ENCODE results near the gene AURKB.

Gene AURKB

GRCh38 chr17:8226536-8227237, 16.3 kb upstream of the AURKB start:
- no peaks in the 10 kb centered on the region for H3K9me3 ChIP-seq (ENCODE audit: control insufficient read depth in 5 of 5, low read length in 5 of 5)
- H3K4me1 ChIP-seq (ENCODE audit: control insufficient read depth in 5 of 5, insufficient read depth in 5 of 5, low read length in 5 of 5): peaks cover 10 to 40% (median 31%) of the 10 kb centered on the region in 5 donors
- peak overlapping the region; percentile 78 for H3K27ac ChIP-seq (ENCODE audit: low read depth, low read length)
- H3K4me3 ChIP-seq (ENCODE audit: low read depth in 1 of 5, low read length in 5 of 5): peak overlapping the region; percentile 32 to 75 (median 51)
- peaks cover 3 to 44% (median 42%) of the 10 kb centered on the region in 5 donors for H3K36me3 ChIP-seq (ENCODE audit: control insufficient read depth in 5 of 5, insufficient read depth in 5 of 5, low read length in 5 of 5)
- H3K9ac ChIP-seq (ENCODE audit: low read length in 5 of 5): peak overlapping the region in 4 of 5 donors; percentile 26 to 65 (median 36)
- H3K27me3 ChIP-seq (ENCODE audit: control insufficient read depth in 5 of 5, insufficient read depth in 4 of 5, low read length in 5 of 5): peaks cover 0 to 4% (median 0%) of the 10 kb centered on the region in 5 donors

- H3K36me3 ChIP-seq (ENCODE audit: control insufficient read depth in 5 of 5, insufficient read depth in 5 of 5, low read length in 5 of 5): peaks cover 3 to 36% (median 35%) of the 10 kb centered on the region in 5 donors
- H3K9ac ChIP-seq (ENCODE audit: low read length in 5 of 5): peak overlapping the region in 1 of 5 donors; percentile 27
- H3K27ac ChIP-seq (ENCODE audit: low read depth, low read length): peak overlapping the region; percentile 78
- H3K27me3 ChIP-seq (ENCODE audit: control insufficient read depth in 5 of 5, insufficient read depth in 4 of 5, low read length in 5 of 5): peaks cover 0 to 4% (median 0%) of the 10 kb centered on the region in 5 donors
- peak overlapping the region in 4 of 5 donors; percentile 32 to 75 (median 55) for H3K4me3 ChIP-seq (ENCODE audit: low read depth in 1 of 5, low read length in 5 of 5)
- H3K4me1 ChIP-seq (ENCODE audit: control insufficient read depth in 5 of 5, insufficient read depth in 5 of 5, low read length in 5 of 5): peaks cover 10 to 46% (median 32%) of the 10 kb centered on the region in 5 donors
- H3K9me3 ChIP-seq (ENCODE audit: control insufficient read depth in 5 of 5, low read length in 5 of 5): no peaks in the 10 kb centered on the region
Measured at GRCh38 chr17:8225813-8226535, 15.6 kb upstream of the AURKB start.

GRCh38 chr17:8224891-8225812, 14.8 kb upstream of the AURKB start:
- Histone ChIP-seq H3K27me3 (ENCODE audit: control insufficient read depth in 5 of 5, insufficient read depth in 4 of 5, low read length in 5 of 5) (peaks cover 0 to 4% (median 0%) of the 10 kb centered on the region in 5 donors), H3K4me3 (ENCODE audit: low read depth in 1 of 5, low read length in 5 of 5) (no peak overlapping the region), H3K36me3 (ENCODE audit: control insufficient read depth in 5 of 5, insufficient read depth in 5 of 5, low read length in 5 of 5) (peaks cover 0 to 28% (median 28%) of the 10 kb centered on the region in 5 donors), H3K4me1 (ENCODE audit: control insufficient read depth in 5 of 5, insufficient read depth in 5 of 5, low read length in 5 of 5) (peaks cover 10 to 51% (median 37%) of the 10 kb centered on the region in 5 donors), H3K9me3 (ENCODE audit: control insufficient read depth in 5 of 5, low read length in 5 of 5) (no peaks in the 10 kb centered on the region), H3K9ac (ENCODE audit: low read length in 5 of 5) (no peak overlapping the region), H3K27ac (ENCODE audit: low read depth, low read length) (no peak overlapping the region)

- H3K27me3 ChIP-seq (ENCODE audit: control insufficient read depth in 5 of 5, insufficient read depth in 4 of 5, low read length in 5 of 5): peaks cover 0 to 4% (median 0%) of the 10 kb centered on the region in 5 donors
- H3K4me3 ChIP-seq (ENCODE audit: low read depth in 1 of 5, low read length in 5 of 5): peak overlapping the region; percentile 77 to 98 (median 86)
- peaks cover 0 to 12% (median 11%) of the 10 kb centered on the region in 5 donors for H3K36me3 ChIP-seq (ENCODE audit: control insufficient read depth in 5 of 5, insufficient read depth in 5 of 5, low read length in 5 of 5)
- peaks cover 10 to 52% (median 38%) of the 10 kb centered on the region in 5 donors for H3K4me1 ChIP-seq (ENCODE audit: control insufficient read depth in 5 of 5, insufficient read depth in 5 of 5, low read length in 5 of 5)
- peak overlapping the region; percentile 97 for H3K27ac ChIP-seq (ENCODE audit: low read depth, low read length)
- no peaks in the 10 kb centered on the region for H3K9me3 ChIP-seq (ENCODE audit: control insufficient read depth in 5 of 5, low read length in 5 of 5)
- peak overlapping the region; percentile 61 to 92 (median 78) for H3K9ac ChIP-seq (ENCODE audit: low read length in 5 of 5)
Measured at GRCh38 chr17:8223356-8224126, 13.2 kb upstream of the AURKB start.

GRCh38 chr17:8222630-8223355, 12.4 kb upstream of the AURKB start:
- Histone ChIP-seq H3K4me1 (ENCODE audit: control insufficient read depth in 5 of 5, insufficient read depth in 5 of 5, low read length in 5 of 5) (peaks cover 10 to 52% (median 38%) of the 10 kb centered on the region in 5 donors), H3K27ac (ENCODE audit: low read depth, low read length) (peak overlapping the region; percentile 97), H3K9me3 (ENCODE audit: control insufficient read depth in 5 of 5, low read length in 5 of 5) (no peaks in the 10 kb centered on the region)

GRCh38 chr17:8222380-8222629, 11.9 kb upstream of the AURKB start:
- H3K4me3 ChIP-seq (ENCODE audit: low read depth in 1 of 5, low read length in 5 of 5): peak overlapping the region; percentile 77 to 95 (median 86)
- H3K4me1 ChIP-seq (ENCODE audit: control insufficient read depth in 5 of 5, insufficient read depth in 5 of 5, low read length in 5 of 5): peaks cover 10 to 51% (median 37%) of the 10 kb centered on the region in 5 donors
- H3K9ac ChIP-seq (ENCODE audit: low read length in 5 of 5): peak overlapping the region; percentile 61 to 92 (median 78)
- peaks cover 0 to 4% (median 0%) of the 10 kb centered on the region in 5 donors for H3K27me3 ChIP-seq (ENCODE audit: control insufficient read depth in 5 of 5, insufficient read depth in 4 of 5, low read length in 5 of 5)
- no peaks in the 10 kb centered on the region for H3K36me3 ChIP-seq (ENCODE audit: control insufficient read depth in 5 of 5, insufficient read depth in 5 of 5, low read length in 5 of 5)
- no peaks in the 10 kb centered on the region for H3K9me3 ChIP-seq (ENCODE audit: control insufficient read depth in 5 of 5, low read length in 5 of 5)
- peak overlapping the region; percentile 97 for H3K27ac ChIP-seq (ENCODE audit: low read depth, low read length)

More at GRCh38 chr17:8222630-8223355, 12.4 kb upstream of the AURKB start:
- Histone ChIP-seq H3K27me3 (ENCODE audit: control insufficient read depth in 5 of 5, insufficient read depth in 4 of 5, low read length in 5 of 5) (peaks cover 0 to 4% (median 0%) of the 10 kb centered on the region in 5 donors), H3K4me3 (ENCODE audit: low read depth in 1 of 5, low read length in 5 of 5) (peak overlapping the region; percentile 77 to 98 (median 86)), H3K36me3 (ENCODE audit: control insufficient read depth in 5 of 5, insufficient read depth in 5 of 5, low read length in 5 of 5) (peaks cover 0 to 5% (median 4%) of the 10 kb centered on the region in 5 donors), H3K9ac (ENCODE audit: low read length in 5 of 5) (peak overlapping the region; percentile 61 to 92 (median 78))

- Histone ChIP-seq H3K27ac (ENCODE audit: low read depth, low read length) (peak overlapping the region; percentile 97), H3K4me3 (ENCODE audit: low read depth in 1 of 5, low read length in 5 of 5) (peak overlapping the region; percentile 77 to 95 (median 86)), H3K9me3 (ENCODE audit: control insufficient read depth in 5 of 5, low read length in 5 of 5) (no peaks in the 10 kb centered on the region), H3K36me3 (ENCODE audit: control insufficient read depth in 5 of 5, insufficient read depth in 5 of 5, low read length in 5 of 5) (no peaks in the 10 kb centered on the region), H3K9ac (ENCODE audit: low read length in 5 of 5) (peak overlapping the region; percentile 77 to 92 (median 82)), H3K27me3 (ENCODE audit: control insufficient read depth in 5 of 5, insufficient read depth in 4 of 5, low read length in 5 of 5) (peaks cover 0 to 4% (median 0%) of the 10 kb centered on the region in 5 donors), H3K4me1 (ENCODE audit: control insufficient read depth in 5 of 5, insufficient read depth in 5 of 5, low read length in 5 of 5) (peaks cover 10 to 46% (median 32%) of the 10 kb centered on the region in 5 donors)
Measured at GRCh38 chr17:8221663-8222379, 11.4 kb upstream of the AURKB start.

GRCh38 chr17:8220783-8221662, 10.6 kb upstream of the AURKB start:
- Histone ChIP-seq H3K27ac (ENCODE audit: low read depth, low read length) (peak overlapping the region; percentile 97), H3K4me1 (ENCODE audit: control insufficient read depth in 5 of 5, insufficient read depth in 5 of 5, low read length in 5 of 5) (peaks cover 10 to 38% (median 30%) of the 10 kb centered on the region in 5 donors), H3K9me3 (ENCODE audit: control insufficient read depth in 5 of 5, low read length in 5 of 5) (no peaks in the 10 kb centered on the region), H3K27me3 (ENCODE audit: control insufficient read depth in 5 of 5, insufficient read depth in 4 of 5, low read length in 5 of 5) (peaks cover 0 to 4% (median 0%) of the 10 kb centered on the region in 5 donors), H3K4me3 (ENCODE audit: low read depth in 1 of 5, low read length in 5 of 5) (peak overlapping the region; percentile 77 to 95 (median 86)), H3K9ac (ENCODE audit: low read length in 5 of 5) (peak overlapping the region; percentile 35 to 92 (median 80)), H3K36me3 (ENCODE audit: control insufficient read depth in 5 of 5, insufficient read depth in 5 of 5, low read length in 5 of 5) (no peaks in the 10 kb centered on the region)

Measured in subcutaneous abdominal adipose tissue (tissue), 5 donors.